Suprapubic skin (tissue), 4 donors: ENCODE data around the gene MYO3A.

ENCODE experiments used
- CTCF ChIP-seq, 2 donors: fragments of 200-600 bp in 1 of 2; fragments of 450-650 bp in 1 of 2; sonication (generic) in 1 of 2; IDR thresholded peaks; one replicate each; pipeline ENCODE4 v1.5.1; 2016 to 2019; ENCODE audit warnings: antibody characterized with exemption in 2 of 2, mild to moderate bottlenecking in 1 of 2, moderate library complexity in 1 of 2
- EP300 ChIP-seq: sonication (generic); formaldehyde crosslinking; IDR thresholded peaks from one replicate; pipeline ENCODE4 v1.6.1; 2017; ENCODE audit warnings: antibody characterized with exemption
- POLR2A ChIP-seq, 2 donors: fragments of 450-650 bp; IDR thresholded peaks; one replicate each; pipeline ENCODE4 v1.6.1; 2017; ENCODE audit warnings: antibody characterized with exemption in 2 of 2, mild to moderate bottlenecking in 2 of 2, moderate library complexity in 2 of 2
- POLR2AphosphoS5 ChIP-seq, 3 donors: sonication (generic); formaldehyde crosslinking; IDR thresholded peaks; one replicate each; pipeline ENCODE4 v1.6.1; 2017; ENCODE audit warnings: antibody characterized with exemption in 3 of 3

- TF ChIP-seq CTCF (IDR thresholded peaks at IDR 0.05) (no peak), POLR2AphosphoS5 (IDR thresholded peaks at IDR 0.05) (no peak), POLR2A (IDR thresholded peaks at IDR 0.05) (no peak), EP300 (no peak)
Observed at GRCh38 chr10:26057466-26057865, 123.4 kb downstream of the MYO3A start.
